H9 (cell line): ENCODE results near the gene ARHGEF16. TPM values are rescaled to one million over a fixed set of nuclear protein-coding genes. Genes with fewer than 3 reads are reported as not detected.

Experiments
- DNase-seq: peaks from one replicate; pipeline ENCODE4 v3.0.0-alpha.2; 2017
- H2AFZ ChIP-seq: one replicate; pipeline ENCODE4 v1.6.1; 2013; ENCODE audit warnings: mild to moderate bottlenecking, low read length, control low read depth, moderate library complexity
- H2AK5ac ChIP-seq: 2 replicates; pipeline ENCODE4 v1.6.1; 2013; ENCODE audit warnings: low read length, control low read depth, mixed read lengths; ENCODE audit not compliant: insufficient read length
- H2BK120ac ChIP-seq: one replicate; pipeline ENCODE4 v1.6.1; 2013; ENCODE audit warnings: low read depth, mild to moderate bottlenecking, low read length, control low read depth, inconsistent platforms; ENCODE audit not compliant: poor library complexity, severe bottlenecking
- H2BK12ac ChIP-seq: 2 replicates; pipeline ENCODE4 v1.6.1; 2013; ENCODE audit warnings: low read length, control low read depth, mixed read lengths, low read depth; ENCODE audit not compliant: insufficient read length
- H2BK15ac ChIP-seq: 2 replicates; pipeline ENCODE4 v1.6.1; 2013; ENCODE audit warnings: low read depth, low read length, control low read depth
- H2BK20ac ChIP-seq: one replicate; pipeline ENCODE4 v1.6.1; 2013; ENCODE audit warnings: low read depth, mild to moderate bottlenecking, low read length, control low read depth, inconsistent platforms; ENCODE audit not compliant: poor library complexity, severe bottlenecking
- H2BK5ac ChIP-seq: 2 replicates; pipeline ENCODE4 v1.6.1; 2013; ENCODE audit warnings: low read length, control low read depth, mixed read lengths; ENCODE audit not compliant: insufficient read length
- H3K14ac ChIP-seq: 2 replicates; pipeline ENCODE4 v1.6.1; 2013; ENCODE audit warnings: low read length, control low read depth; ENCODE audit not compliant: insufficient read depth
- H3K18ac ChIP-seq: 2 replicates; pipeline ENCODE4 v1.6.1; 2013; ENCODE audit warnings: low read depth, mild to moderate bottlenecking, mixed read lengths, low read length, control low read depth; ENCODE audit not compliant: insufficient read length
- H3K23ac ChIP-seq: 2 replicates; pipeline ENCODE4 v1.6.1; 2013; ENCODE audit warnings: low read length, control low read depth, mixed read lengths, low read depth; ENCODE audit not compliant: insufficient read length
- H3K23me2 ChIP-seq: 2 replicates; pipeline ENCODE4 v1.6.1; 2013; ENCODE audit warnings: low read depth, mild to moderate bottlenecking, mixed read lengths, low read length, control low read depth; ENCODE audit not compliant: insufficient read length, poor library complexity, severe bottlenecking
- H3K27ac ChIP-seq: 2 replicates; pipeline ENCODE4 v1.5.1; 2013; ENCODE audit warnings: low read length, control low read depth, mixed read lengths, low read depth; ENCODE audit not compliant: insufficient read length
- H3K27me3 ChIP-seq: 2 replicates; pipeline ENCODE4 v1.6.1; 2013; ENCODE audit warnings: low read length, control low read depth, inconsistent platforms; ENCODE audit not compliant: insufficient read depth
- H3K4ac ChIP-seq: 2 replicates; pipeline ENCODE4 v1.6.1; 2013; ENCODE audit warnings: low read depth, mild to moderate bottlenecking, control low read depth, inconsistent platforms, low read length, moderate library complexity
- H3K4me1 ChIP-seq: 2 replicates; pipeline ENCODE4 v1.6.1; 2013; ENCODE audit warnings: low read length, control low read depth, inconsistent platforms; ENCODE audit not compliant: insufficient read depth
- H3K4me2 ChIP-seq: 2 replicates; pipeline ENCODE4 v1.6.1; 2013; ENCODE audit warnings: low read length, control low read depth, mixed read lengths; ENCODE audit not compliant: insufficient read length, insufficient read depth
- H3K56ac ChIP-seq: 2 replicates; pipeline ENCODE4 v1.6.1; 2013; ENCODE audit warnings: low read depth, mild to moderate bottlenecking, mixed read lengths, low read length, control low read depth; ENCODE audit not compliant: insufficient read length
- H3K79me1 ChIP-seq: 2 replicates; pipeline ENCODE4 v1.6.1; 2013; ENCODE audit warnings: low read depth, mild to moderate bottlenecking, moderate library complexity, low read length, control low read depth, inconsistent platforms; ENCODE audit not compliant: insufficient read depth, poor library complexity, severe bottlenecking
- H3K79me2 ChIP-seq: 2 replicates; pipeline ENCODE4 v1.6.1; 2013; ENCODE audit warnings: low read length, control low read depth, inconsistent platforms; ENCODE audit not compliant: insufficient read depth
- H3K9ac ChIP-seq: 2 replicates; pipeline ENCODE4 v1.6.1; 2013; ENCODE audit warnings: low read length, control low read depth, mixed read lengths; ENCODE audit not compliant: insufficient read length; ENCODE audit errors: extremely low read depth
- H3K9me3 ChIP-seq: one replicate; pipeline ENCODE4 v1.6.1; 2013; ENCODE audit warnings: low read depth, low read length, inconsistent platforms; ENCODE audit not compliant: control insufficient read depth
- H3T11ph ChIP-seq: one replicate; pipeline ENCODE4 v1.6.1; 2013; ENCODE audit warnings: mild to moderate bottlenecking, low read length, control low read depth, inconsistent platforms
- H4K20me1 ChIP-seq: one replicate; pipeline ENCODE4 v1.6.1; 2013; ENCODE audit not compliant: control insufficient read depth, insufficient read length, insufficient read depth
- H4K5ac ChIP-seq: 2 replicates; pipeline ENCODE4 v1.6.1; 2013; ENCODE audit warnings: low read depth, mild to moderate bottlenecking, mixed read lengths, low read length, control low read depth; ENCODE audit not compliant: insufficient read length
- H4K8ac ChIP-seq: replicated peaks from 2 replicates; pipeline ENCODE4 v1.6.1; 2013; ENCODE audit warnings: low read length, control low read depth, mixed read lengths, low read depth; ENCODE audit not compliant: insufficient read length
- H4K91ac ChIP-seq: 2 replicates; pipeline ENCODE4 v1.6.1; 2013; ENCODE audit warnings: low read depth, mild to moderate bottlenecking, moderate library complexity, mixed read lengths, low read length, control low read depth; ENCODE audit not compliant: insufficient read length
- H3K27ac Mint-ChIP-seq, 3 experiments: 2 replicates in 2 of 3; 3 replicates in 1 of 3; pipeline ENCODE4 v1.8.0; 2020 to 2021; ENCODE audit warnings: mixed read lengths in 3 of 3, mild to moderate bottlenecking in 1 of 3, moderate library complexity in 1 of 3
- H3K27me3 Mint-ChIP-seq: 2 replicates; pipeline ENCODE4 v1.8.0; 2021; ENCODE audit warnings: low read depth, mild to moderate bottlenecking, moderate library complexity, mixed read lengths
- H3K36me3 Mint-ChIP-seq, 3 experiments: 2 replicates in 2 of 3; 3 replicates in 1 of 3; pipeline ENCODE4 v1.8.0; 2020 to 2021; ENCODE audit warnings: low read depth in 3 of 3, mixed read lengths in 3 of 3; ENCODE audit not compliant: insufficient read depth in 1 of 3
- H3K4me1 Mint-ChIP-seq, 2 experiments: 2 replicates each; pipeline ENCODE4 v1.8.0; 2020; ENCODE audit warnings: mixed read lengths in 2 of 2
- H3K4me3 Mint-ChIP-seq, 2 experiments: 2 replicates in 1 of 2; 3 replicates in 1 of 2; pipeline ENCODE4 v1.8.0; 2020 to 2021; ENCODE audit warnings: mild to moderate bottlenecking in 2 of 2, mixed read lengths in 2 of 2, moderate library complexity in 1 of 2
- H3K9me3 Mint-ChIP-seq, 2 experiments: 2 replicates in 1 of 2; 3 replicates in 1 of 2; pipeline ENCODE4 v1.8.0; 2020; ENCODE audit warnings: mild to moderate bottlenecking in 2 of 2, mixed read lengths in 2 of 2, moderate library complexity in 1 of 2
- WGBS: extraction: QIAGEN DNeasy Blood & Tissue Kit; methylation state at CpG from one replicate; pipeline ENCODE4 v1.1.7; 2013; ENCODE audit warnings: missing lambda C conversion rate, low lambda C conversion rate, mixed read lengths; ENCODE audit not compliant: insufficient read length; ENCODE audit errors: extremely low coverage; 5-methylcytosine and 5-hydroxymethylcytosine counted together
- total RNA-seq: library from RNA; stranded (reverse); gene quantifications from 2 replicates; pipeline ENCODE4 v1.2.1, GENCODE V29; 2021
- TF ChIP-seq, protein P1 (sequence below): fragments of 200-600 bp; sonication (generic); conservative IDR thresholded peaks from 3 replicates; pipeline ENCODE4 v1.8.0; 2021; ENCODE audit warnings: antibody characterized with exemption, mild to moderate bottlenecking

The ARHGEF16 gene
- total RNA-seq, 1 experiment from 2014 or later: 48.5 TPM

GRCh38 chr1:3459940-3460671 is 5.6 kb downstream of the ARHGEF16 start:
- Histone ChIP-seq H2BK15ac (no peak overlapping the region), H3K79me2 (no peaks in the 10 kb centered on the region; the same call in 1 of the 2 replicates), H3K14ac (no peak overlapping the region), H3T11ph (no peak overlapping the region), H2AFZ (no peak overlapping the region), H3K27ac (no peak overlapping the region), H3K56ac (no peak overlapping the region), H4K20me1 (peaks cover under 1% of the 10 kb centered on the region), H3K79me1 (peaks cover 7% of the 10 kb centered on the region), H3K9me3 (no peaks in the 10 kb centered on the region), H3K23ac (no peak overlapping the region), H2BK120ac (no peak overlapping the region), H3K4ac (no peak overlapping the region), H3K27me3 (no peaks in the 10 kb centered on the region), H3K23me2 (peaks cover 3% of the 10 kb centered on the region), H3K18ac (no peak overlapping the region), H3K4me2 (no peak overlapping the region), H3K4me1 (no peaks in the 10 kb centered on the region), H4K91ac (no peak overlapping the region), H2AK5ac (no peak overlapping the region), H3K9ac (no peak overlapping the region), H4K5ac (no peak overlapping the region), H2BK20ac (no peak overlapping the region), H4K8ac (no peak overlapping the region), H2BK12ac (no peak overlapping the region), H2BK5ac (no peak overlapping the region)
- Mint-ChIP-seq H3K27me3 (no peaks in the 10 kb centered on the region), H3K4me3 (no peak overlapping the region), H3K4me1 (peaks cover 18 to 36% of the 10 kb centered on the region in 2 experiments), H3K27ac (peak overlapping the region; percentile 60 to 79 (median 67); a peak in 6 of 7 replicates), H3K9me3 (no peaks in the 10 kb centered on the region), H3K36me3 (peaks cover 0 to 22% (median 20%) of the 10 kb centered on the region in 3 experiments; a peak in 4 of 7 replicates)
- no peak for DNase-seq
- TF ChIP-seq, protein P1, sequence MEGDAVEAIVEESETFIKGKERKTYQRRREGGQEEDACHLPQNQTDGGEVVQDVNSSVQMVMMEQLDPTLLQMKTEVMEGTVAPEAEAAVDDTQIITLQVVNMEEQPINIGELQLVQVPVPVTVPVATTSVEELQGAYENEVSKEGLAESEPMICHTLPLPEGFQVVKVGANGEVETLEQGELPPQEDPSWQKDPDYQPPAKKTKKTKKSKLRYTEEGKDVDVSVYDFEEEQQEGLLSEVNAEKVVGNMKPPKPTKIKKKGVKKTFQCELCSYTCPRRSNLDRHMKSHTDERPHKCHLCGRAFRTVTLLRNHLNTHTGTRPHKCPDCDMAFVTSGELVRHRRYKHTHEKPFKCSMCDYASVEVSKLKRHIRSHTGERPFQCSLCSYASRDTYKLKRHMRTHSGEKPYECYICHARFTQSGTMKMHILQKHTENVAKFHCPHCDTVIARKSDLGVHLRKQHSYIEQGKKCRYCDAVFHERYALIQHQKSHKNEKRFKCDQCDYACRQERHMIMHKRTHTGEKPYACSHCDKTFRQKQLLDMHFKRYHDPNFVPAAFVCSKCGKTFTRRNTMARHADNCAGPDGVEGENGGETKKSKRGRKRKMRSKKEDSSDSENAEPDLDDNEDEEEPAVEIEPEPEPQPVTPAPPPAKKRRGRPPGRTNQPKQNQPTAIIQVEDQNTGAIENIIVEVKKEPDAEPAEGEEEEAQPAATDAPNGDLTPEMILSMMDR: no peak
- WGBS: no CpG with 5 or more reads among the region's 23 CpGs
